GM12878 (cell line): Measurements from ENCODE around the gene SLC16A6. TPM values are rescaled to one million over a fixed set of nuclear protein-coding genes. Genes with fewer than 3 reads are reported as not detected.

ENCODE experiments used
- ATAC-seq: fragments of 200-7000 bp; cut with Tn5 transposase; 3 replicates; pipeline ENCODE4 v1.9.1; 2020; ENCODE audit warnings: mild to moderate bottlenecking, moderate library complexity
- BruUV-seq: library from RNA; stranded (reverse); fragments of 400-500 nt; replicated peaks from 2 replicates; lab custom pipeline; 2021; lab: Mats Ljungman, UMichigan
- CTCF ChIA-PET: fragments of 300-600 bp; sonication (Branson Sonifier 250); formaldehyde crosslinking; extraction: SDS; loops from one replicate; lab custom pipeline; 2021; ENCODE audit warnings: inconsistent platforms; lab: Yijun Ruan, JAX
- POLR2A ChIA-PET: fragments of 350-600 bp; formaldehyde crosslinking; extraction: SDS; loops from one replicate; lab custom pipeline; 2021; ENCODE audit warnings: inconsistent platforms; lab: Charles Lee
- RAD21 ChIA-PET: fragments of 300-600 bp; sonication (Branson Sonifier 250); formaldehyde crosslinking; loops from one replicate; lab custom pipeline; 2023; ENCODE audit warnings: antibody characterized with exemption; ENCODE audit not compliant: unreplicated experiment; lab: Charles Lee
- SMC1A ChIA-PET: fragments of 300-600 bp; sonication (Branson Sonifier 250); formaldehyde crosslinking; loops from one replicate; lab custom pipeline; 2023; ENCODE audit not compliant: unreplicated experiment, uncharacterized antibody; lab: Charles Lee
- DNase-seq: peaks from one replicate; pipeline ENCODE4 v3.0.0-alpha.2; 2011; ENCODE audit warnings: low read depth, low spot score
- FAIRE-seq: peaks from 3 replicates; lab custom pipeline; 2011; peaks lifted over from hg19 to GRCh38; lab: Jason Lieb, UNC
- H2AFZ ChIP-seq: 2 replicates; pipeline ENCODE4 v1.6.0; 2011; ENCODE audit warnings: low read depth, low read length, control low read depth; ENCODE audit not compliant: control insufficient read depth
- H3K27ac ChIP-seq: 2 replicates; pipeline ENCODE4 v1.5.1; 2011; ENCODE audit warnings: control low read depth; ENCODE audit not compliant: control insufficient read depth, insufficient read depth
- H3K27me3 ChIP-seq, 2 experiments: replicated peaks in 1 of 2; 2 replicates each; pipeline versions ENCODE4 v1.6.0 to v1.6.1; 2011; ENCODE audit warnings: low read length in 1 of 2; ENCODE audit not compliant: control insufficient read depth in 2 of 2, insufficient read depth in 2 of 2
- H3K36me3 ChIP-seq, 2 experiments: 2 replicates each; pipeline ENCODE4 v1.5.1; 2011; ENCODE audit warnings: low read length in 1 of 2; ENCODE audit not compliant: control insufficient read depth in 2 of 2, insufficient read depth in 2 of 2
- H3K4me1 ChIP-seq: 2 replicates; pipeline ENCODE4 v1.6.1; 2011; ENCODE audit warnings: mild to moderate bottlenecking, low read length, moderate library complexity, mixed read lengths; ENCODE audit not compliant: control insufficient read depth, insufficient read depth
- H3K4me2 ChIP-seq: 2 replicates; pipeline ENCODE4 v1.6.0; 2011; ENCODE audit warnings: control low read depth; ENCODE audit not compliant: control insufficient read depth, insufficient read depth
- H3K4me3 ChIP-seq: fragments of 200-600 bp; sonication (generic); 2 replicates; pipeline ENCODE4 v1.5.1; 2016
- H3K79me2 ChIP-seq: 2 replicates; pipeline ENCODE4 v1.6.0; 2011; ENCODE audit warnings: low read length; ENCODE audit not compliant: control insufficient read depth, insufficient read depth
- H3K9ac ChIP-seq: 2 replicates; pipeline ENCODE4 v1.8.0; 2011; ENCODE audit warnings: low read length, control low read depth, mixed read lengths; ENCODE audit not compliant: control insufficient read depth, insufficient read depth
- H3K9me3 ChIP-seq: replicated peaks from 3 replicates; pipeline ENCODE4 v1.5.1; 2011; ENCODE audit warnings: mild to moderate bottlenecking, low read length; ENCODE audit not compliant: control insufficient read depth, insufficient read depth
- H4K20me1 ChIP-seq: 2 replicates; pipeline ENCODE4 v1.6.0; 2011; ENCODE audit not compliant: control insufficient read depth, insufficient read depth
- CTCF ChIP-seq, 3 experiments: IDR thresholded peaks in 2 of 3; conservative IDR thresholded peaks in 1 of 3; 2 replicates each; pipeline ENCODE4 v1.5.1; 2011; ENCODE audit warnings: low read depth in 3 of 3, low read length in 3 of 3, mild to moderate bottlenecking in 3 of 3, control low read depth in 2 of 3, moderate library complexity in 2 of 3, inconsistent platforms in 1 of 3, mixed read lengths in 1 of 3; ENCODE audit not compliant: control insufficient read depth in 2 of 3, insufficient read depth in 1 of 3; ENCODE audit errors: extremely low read depth in 1 of 3
- MYC ChIP-seq: IDR thresholded peaks from 2 replicates; pipeline ENCODE4 v1.6.1; 2011; ENCODE audit warnings: mild to moderate bottlenecking, low read length, moderate library complexity, inconsistent platforms; ENCODE audit not compliant: insufficient read depth, insufficient replicate concordance, insufficient read length, severe bottlenecking
- SREBF1 ChIP-seq: IDR thresholded peaks from 2 replicates; pipeline ENCODE4 v1.6.1; 2012; ENCODE audit warnings: mild to moderate bottlenecking, low read length
- WGBS: methylation state at CpG from one replicate; pipeline ENCODE4 v1.1.6; 2016; ENCODE audit warnings: low lambda C conversion rate; ENCODE audit not compliant: insufficient replicate concordance, insufficient coverage; ENCODE audit errors: missing lambda C conversion rate; 5-methylcytosine and 5-hydroxymethylcytosine counted together
- in situ Hi-C: fragments of 300-500 bp; cut with MboI; formaldehyde crosslinking; loops from 9 replicates; pipeline ENCODE4 v1.14.3; 2018; ENCODE audit warnings: mixed read lengths
- intact Hi-C: fragments of 100-400 bp; cut with micrococcal nuclease; formaldehyde crosslinking; loops from one replicate; pipeline ENCODE4 v1.14.2; 2022; ENCODE audit not compliant: unreplicated experiment
- polyA plus RNA-seq, 11 experiments: library from polyadenylated mRNA; depleted of rRNA in 4 of 11; unstranded in 6 of 11; stranded (reverse) in 5 of 11; fragments of >200 nt; fragmentation: Nextera tagmentation in 4 of 11; fragmentation: Illumina TruSeq in 1 of 11; extraction: Ambion mirVana in 4 of 11; extraction: Trizol in 1 of 11; gene quantifications; 1 replicate in 1 of 11; 2 replicates in 10 of 11; pipeline versions ENCODE4 v1.2.1 to v1.2.3, GENCODE V29; 2011 to 2016; ENCODE audit warnings: inconsistent platforms in 2 of 11, missing spikeins in 2 of 11, low read depth in 1 of 11
- total RNA-seq, 4 experiments: library from RNA; depleted of rRNA in 3 of 4; stranded (reverse); fragments of >200 nt in 3 of 4; fragmentation: Illumina TruSeq in 1 of 4; extraction: Trizol in 1 of 4; gene quantifications; 2 replicates each; pipeline versions ENCODE4 v1.2.1 to v1.2.3, GENCODE V29; 2013 to 2021

The SLC16A6 gene
- total and polyA plus RNA-seq, 10 of the 15 experiments (the other 5 are each of a cell fraction or from before 2014, with no cell fraction given): 2.4 to 8.8 (median 6.0) TPM

DNA sequence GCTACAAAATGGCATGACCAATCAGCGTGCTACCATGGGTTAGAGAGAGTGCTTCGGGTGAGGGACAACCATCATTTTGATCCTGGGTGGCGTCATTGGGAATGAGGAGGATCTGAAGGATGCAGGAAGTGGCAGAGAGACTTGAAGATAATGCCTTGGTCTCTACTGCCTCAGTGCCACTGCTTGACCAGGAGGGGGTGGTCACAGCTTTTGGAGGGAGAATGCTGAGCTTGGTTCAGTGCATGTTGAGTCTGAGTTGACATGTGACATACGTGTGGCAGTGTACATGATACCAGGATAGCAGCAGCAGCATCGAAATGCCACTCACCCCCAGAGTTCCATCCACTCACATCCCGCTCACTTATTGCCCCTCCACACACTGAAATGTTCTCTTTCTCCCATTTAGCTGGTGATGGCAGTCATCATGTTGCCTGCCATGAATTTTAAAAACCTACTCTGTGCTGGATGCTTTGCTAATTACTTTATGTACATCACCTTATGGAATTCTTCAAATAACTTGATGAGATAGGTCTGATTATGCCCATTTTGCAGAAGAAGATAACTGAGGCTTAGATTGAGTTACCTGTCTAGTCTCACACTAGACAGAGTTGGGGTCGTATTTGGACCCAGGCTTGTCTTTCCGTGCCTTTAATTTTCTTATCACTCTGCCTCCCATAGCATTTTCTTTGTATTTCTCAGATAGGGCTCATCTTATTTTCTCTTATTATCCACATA, 37.1 kb upstream of the SLC16A6 start (continued):
- TF ChIP-seq SREBF1: no peak
- 0 out of 6 replicates have a peak, but pooled peaks of 1 of the 3 experiments have one; percentile 13 for TF ChIP-seq CTCF (IDR thresholded peaks at IDR 0.05 in 2 of 3, conservative IDR thresholded peaks at IDR 0.05 in 1 of 3; ENCODE audit: control insufficient read depth in 2 of 3, extremely low read depth in 1 of 3, insufficient read depth in 1 of 3, low read depth in 3 of 3, low read length in 3 of 3)

GRCh38 chr17:68326681-68327080, 35.8 kb upstream of the SLC16A6 start:
- FAIRE-seq (no peak), ATAC-seq (no peak), DNase-seq (no peak)
- intact Hi-C loops: no loop called here
- POLR2A ChIA-PET: no interaction called here
- Histone ChIP-seq H3K4me1 (no peaks in the 10 kb centered on the region), H3K27me3 (no peaks in the 10 kb centered on the region), H3K36me3 (no peaks in the 10 kb centered on the region), H4K20me1 (no peaks in the 10 kb centered on the region), H3K79me2 (no peaks in the 10 kb centered on the region), H2AFZ (no peak overlapping the region), H3K4me2 (no peak overlapping the region), H3K9me3 (no peaks in the 10 kb centered on the region; the same call in 2 of the 3 replicates), H3K27ac (no peak overlapping the region), H3K4me3 (no peak overlapping the region), H3K9ac (no peak overlapping the region)
- no peak for TF ChIP-seq MYC
- SMC1A ChIA-PET: no interaction called here
- RAD21 ChIA-PET: no interaction called here
- WGBS: 38% methylated on average over 5 of the region's 5 CpGs
- CTCF ChIA-PET: interaction anchor here (0.6 to 0.8 kb wide), 2 partner anchors 126 to 412 kb away, joined by 3 to 4 read pairs; no protein-coding TSS in a partner anchor
- no TSS peak for BruUV-seq
- in situ Hi-C loops: no loop called here
